Ovary (tissue), 3 donors: ENCODE measurements around the gene FNDC11.

Experiments
- CTCF ChIP-seq, 3 donors: fragments of 450-650 bp in 2 of 3; fragments of 200-600 bp in 1 of 3; IDR thresholded peaks; one replicate each; pipeline versions ENCODE4 v1.5.1 to v1.8.0; 2016 to 2022; ENCODE audit warnings: antibody characterized with exemption in 3 of 3, mild to moderate bottlenecking in 1 of 3
- EP300 ChIP-seq: sonication (generic); formaldehyde crosslinking; IDR thresholded peaks from one replicate; pipeline ENCODE4 v1.6.1; 2017; ENCODE audit warnings: antibody characterized with exemption
- donor health status: DM: no; HTN: no; CAD: no.

- TF ChIP-seq CTCF (IDR thresholded peaks at IDR 0.05) (no peak), EP300 (no peak)
These were observed 7.9 kb downstream of the FNDC11 start for GRCh38 chr20:63561624-63562396.
